Thoracic aorta (tissue), 2 donors: Measurements from ENCODE around the gene PRM3. TPM values are rescaled to one million over a fixed set of nuclear protein-coding genes. Genes with fewer than 3 reads are reported as not detected.

Experiments
- ATAC-seq: fragments of 150-250 bp; one replicate; pipeline ENCODE4 v1.8.0; 2017; ENCODE audit warnings: low read depth; ENCODE audit not compliant: insufficient number of reproducible peaks, low FRiP score
- DNase-seq: peaks from one replicate; pipeline ENCODE4 v3.0.0-alpha.2; 2020; ENCODE audit warnings: low spot score
- H3K27ac ChIP-seq, 2 donors: fragments of 200-600 bp; sonication (generic); 1 replicate in 1 of 2; 2 replicates in 1 of 2; pipeline ENCODE4 v1.5.1; 2016; ENCODE audit warnings: mild to moderate bottlenecking in 2 of 2, moderate library complexity in 2 of 2
- H3K27me3 ChIP-seq: fragments of 200-600 bp; sonication (generic); replicated peaks from 2 replicates; pipeline ENCODE4 v1.6.0; 2016; ENCODE audit warnings: mild to moderate bottlenecking; ENCODE audit not compliant: insufficient read depth
- H3K36me3 ChIP-seq: fragments of 200-600 bp; sonication (generic); one replicate; pipeline ENCODE4 v1.5.1; 2016
- H3K4me1 ChIP-seq, 2 donors: fragments of 200-600 bp; sonication (generic); 1 replicate in 1 of 2; 2 replicates in 1 of 2; pipeline versions ENCODE4 v1.5.1 to v1.6.0; 2016; ENCODE audit warnings: low read depth in 2 of 2, mild to moderate bottlenecking in 1 of 2; ENCODE audit not compliant: control insufficient read depth in 1 of 2
- H3K4me3 ChIP-seq: fragments of 200-600 bp; sonication (generic); 2 replicates; pipeline ENCODE4 v1.5.1; 2016; ENCODE audit warnings: mild to moderate bottlenecking
- H3K9me3 ChIP-seq: fragments of 200-600 bp; sonication (generic); 2 replicates; pipeline ENCODE4 v1.5.1; 2016
- CTCF ChIP-seq: fragments of 200-600 bp; sonication (generic); IDR thresholded peaks from one replicate; pipeline ENCODE4 v1.5.1; 2019; ENCODE audit warnings: antibody characterized with exemption
- total RNA-seq, 2 donors: library from RNA; depleted of rRNA; stranded (reverse); fragments of >200 nt; gene quantifications; one replicate each; pipeline versions ENCODE4 v1.1.0 to v1.2.3, GENCODE V29; 2016

PRM3 gene
- total RNA-seq, 2 donors from 2014 or later, result not detected

GRCh38 chr16:11257131-11257938 lies 16.1 kb downstream of the PRM3 start:
- Histone ChIP-seq H3K36me3 (no peaks in the 10 kb centered on the region), H3K4me1 (peaks cover 13 to 54% of the 10 kb centered on the region in 2 donors), H3K9me3 (no peaks in the 10 kb centered on the region), H3K27me3 (no peaks in the 10 kb centered on the region), H3K27ac (peak overlapping the region; percentile 93 to 95), H3K4me3 (peak overlapping the region; percentile 87)
- no peak for DNase-seq
- ATAC-seq, result peak; percentile 38
- TF ChIP-seq CTCF, result peak; percentile 70

- ATAC-seq (peak; percentile 3), DNase-seq (no peak)
- no peak for TF ChIP-seq CTCF
- Histone ChIP-seq H3K4me1 (peaks cover 13 to 55% of the 10 kb centered on the region in 2 donors), H3K27ac (peak overlapping the region; percentile 93 to 95), H3K9me3 (no peaks in the 10 kb centered on the region), H3K27me3 (no peaks in the 10 kb centered on the region), H3K4me3 (peak overlapping the region; percentile 87), H3K36me3 (no peaks in the 10 kb centered on the region)
These were observed 16.7 kb downstream of the PRM3 start for GRCh38 chr16:11256661-11257130.

GRCh38 chr16:11255737-11256660 lies 17.4 kb downstream of the PRM3 start, which contains the start of gene SOCS1:
Gene SOCS1 (minus strand): TSS chr16:11256204. CDS start chr16:11255478, 726 bp downstream.
- peak; percentile 92 for TF ChIP-seq CTCF

GRCh38 chr16:11254913-11255736 lies 18.3 kb downstream of the PRM3 start:
- no peaks in the 10 kb centered on the region for H3K36me3 ChIP-seq
- no peaks in the 10 kb centered on the region for H3K9me3 ChIP-seq
- no peaks in the 10 kb centered on the region for H3K27me3 ChIP-seq
- peaks cover 13 to 55% of the 10 kb centered on the region in 2 donors for H3K4me1 ChIP-seq
- peak overlapping the region; percentile 87 for H3K4me3 ChIP-seq
- DNase-seq (no peak), ATAC-seq (no peak)
- H3K27ac ChIP-seq, result peak overlapping the region; percentile 37 to 93
- TF ChIP-seq CTCF, result peak; percentile 40

More at GRCh38 chr16:11255737-11256660, 17.4 kb downstream of the PRM3 start, which contains the start of gene SOCS1:
- DNase-seq, result no peak
- Histone ChIP-seq H3K27ac (peak within 1 kb of the TSS; percentile 93 to 95), H3K4me1 (peaks cover 13 to 55% of the 10 kb centered on the region in 2 donors), H3K36me3 (no peaks in the 10 kb centered on the region), H3K4me3 (peak within 1 kb of the TSS; percentile 87), H3K9me3 (no peaks in the 10 kb centered on the region), H3K27me3 (no peaks in the 10 kb centered on the region)
- ATAC-seq, result peak; percentile 50
